Activated CD8-positive, alpha-beta T cell treated with anti-CD3 and anti-CD28 coated beads for 36 hours (primary cell): ENCODE results near the gene CAMTA1. TPM values are rescaled to one million over a fixed set of nuclear protein-coding genes. Genes with fewer than 3 reads are reported as not detected.

Experiments used
- ATAC-seq: fragments of 200-7000 bp; cut with Tn5 transposase; one replicate; pipeline ENCODE4 v1.10.0; 2021; ENCODE audit warnings: mild to moderate bottlenecking, moderate library complexity
- CTCF ChIA-PET: fragments of 350-600 bp; sonication (Branson Sonifier 250); formaldehyde crosslinking; loops from one replicate; lab custom pipeline; 2021; ENCODE audit warnings: antibody characterized with exemption; lab: Charles Lee
- POLR2A ChIA-PET: fragments of 350-600 bp; sonication (Branson Sonifier 250); formaldehyde crosslinking; loops from one replicate; lab custom pipeline; 2021; ENCODE audit warnings: antibody characterized with exemption; lab: Charles Lee
- DNase-seq: peaks from one replicate; pipeline ENCODE4 v3.0.0-alpha.2; 2020
- H3K27ac Mint-ChIP-seq: one replicate; pipeline ENCODE4 v1.8.0; 2021; ENCODE audit warnings: mild to moderate bottlenecking, mixed read lengths
- H3K27me3 Mint-ChIP-seq: one replicate; pipeline ENCODE4 v1.8.0; 2021; ENCODE audit warnings: mixed read lengths
- H3K36me3 Mint-ChIP-seq: one replicate; pipeline ENCODE4 v1.8.0; 2021; ENCODE audit warnings: low read depth, mixed read lengths
- H3K4me1 Mint-ChIP-seq: one replicate; pipeline ENCODE4 v1.8.0; 2021; ENCODE audit warnings: low read depth, mixed read lengths
- H3K4me3 Mint-ChIP-seq: one replicate; pipeline ENCODE4 v1.8.0; 2021; ENCODE audit warnings: mild to moderate bottlenecking, moderate library complexity, mixed read lengths
- H3K9me3 Mint-ChIP-seq: one replicate; pipeline ENCODE4 v1.8.0; 2021; ENCODE audit warnings: mixed read lengths
- intact Hi-C: fragments of 100-400 bp; cut with micrococcal nuclease; formaldehyde crosslinking; loops from one replicate; pipeline ENCODE4 v1.10.0; 2022
- total RNA-seq, 2 experiments: library from RNA; stranded (reverse); gene quantifications; one replicate each; pipeline ENCODE4 v1.2.3, GENCODE V29; 2021
- TF ChIP-seq, protein P1 (sequence below): fragments of 200-600 bp; IDR thresholded peaks from one replicate; pipeline ENCODE4 v1.8.0; 2022; ENCODE audit warnings: antibody characterized with exemption, mild to moderate bottlenecking

The CAMTA1 gene
- total RNA-seq, 2 experiments from 2014 or later: 67.7 to 70.9 TPM

DNA sequence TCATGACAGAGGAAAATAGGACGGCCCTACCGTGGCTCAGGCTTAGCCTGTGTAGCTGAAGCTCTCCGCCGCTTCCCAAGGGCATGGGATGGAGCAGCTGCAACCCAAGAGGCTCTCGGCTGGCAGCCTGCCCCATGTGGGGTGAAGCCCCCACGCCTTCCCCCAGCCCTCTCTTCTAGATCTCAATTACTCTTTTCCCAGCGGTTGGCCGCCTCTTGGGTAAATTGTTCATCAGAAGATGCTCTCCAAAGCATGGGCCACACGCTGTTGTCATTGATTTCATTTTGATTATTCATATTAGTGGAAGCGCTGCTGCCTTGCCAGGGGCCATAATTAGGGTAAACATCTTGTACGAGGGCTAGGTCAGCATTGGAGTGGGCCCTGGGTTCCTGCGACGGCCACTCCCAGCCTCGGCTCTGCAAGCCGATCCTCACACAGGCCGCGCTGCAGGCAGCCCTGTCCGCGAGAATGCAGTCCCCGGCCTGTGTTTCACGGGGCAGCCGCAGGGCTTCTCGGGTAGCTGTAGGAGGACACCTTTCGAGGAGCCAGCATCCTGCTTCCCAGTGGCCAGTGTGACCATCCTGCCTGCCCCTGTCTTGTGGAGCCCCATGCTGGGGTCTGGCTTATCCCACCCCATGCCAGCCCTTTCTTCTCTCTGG is 871.4 kb downstream of the CAMTA1 start:
- no peaks in the 10 kb centered on the region for H3K4me1 Mint-ChIP-seq
- ChIA-PET POLR2A (no interaction called here), CTCF (no interaction called here)
- no peaks in the 10 kb centered on the region for H3K27me3 Mint-ChIP-seq
- TF ChIP-seq, protein P1, sequence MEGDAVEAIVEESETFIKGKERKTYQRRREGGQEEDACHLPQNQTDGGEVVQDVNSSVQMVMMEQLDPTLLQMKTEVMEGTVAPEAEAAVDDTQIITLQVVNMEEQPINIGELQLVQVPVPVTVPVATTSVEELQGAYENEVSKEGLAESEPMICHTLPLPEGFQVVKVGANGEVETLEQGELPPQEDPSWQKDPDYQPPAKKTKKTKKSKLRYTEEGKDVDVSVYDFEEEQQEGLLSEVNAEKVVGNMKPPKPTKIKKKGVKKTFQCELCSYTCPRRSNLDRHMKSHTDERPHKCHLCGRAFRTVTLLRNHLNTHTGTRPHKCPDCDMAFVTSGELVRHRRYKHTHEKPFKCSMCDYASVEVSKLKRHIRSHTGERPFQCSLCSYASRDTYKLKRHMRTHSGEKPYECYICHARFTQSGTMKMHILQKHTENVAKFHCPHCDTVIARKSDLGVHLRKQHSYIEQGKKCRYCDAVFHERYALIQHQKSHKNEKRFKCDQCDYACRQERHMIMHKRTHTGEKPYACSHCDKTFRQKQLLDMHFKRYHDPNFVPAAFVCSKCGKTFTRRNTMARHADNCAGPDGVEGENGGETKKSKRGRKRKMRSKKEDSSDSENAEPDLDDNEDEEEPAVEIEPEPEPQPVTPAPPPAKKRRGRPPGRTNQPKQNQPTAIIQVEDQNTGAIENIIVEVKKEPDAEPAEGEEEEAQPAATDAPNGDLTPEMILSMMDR: no peak
- H3K9me3 Mint-ChIP-seq: no peaks in the 10 kb centered on the region
- no peak for ATAC-seq
- intact Hi-C loops: no loop called here
- no peak for DNase-seq
- H3K27ac Mint-ChIP-seq: no peak overlapping the region
- no peak overlapping the region for H3K4me3 Mint-ChIP-seq
- H3K36me3 Mint-ChIP-seq: no peaks in the 10 kb centered on the region

DNA sequence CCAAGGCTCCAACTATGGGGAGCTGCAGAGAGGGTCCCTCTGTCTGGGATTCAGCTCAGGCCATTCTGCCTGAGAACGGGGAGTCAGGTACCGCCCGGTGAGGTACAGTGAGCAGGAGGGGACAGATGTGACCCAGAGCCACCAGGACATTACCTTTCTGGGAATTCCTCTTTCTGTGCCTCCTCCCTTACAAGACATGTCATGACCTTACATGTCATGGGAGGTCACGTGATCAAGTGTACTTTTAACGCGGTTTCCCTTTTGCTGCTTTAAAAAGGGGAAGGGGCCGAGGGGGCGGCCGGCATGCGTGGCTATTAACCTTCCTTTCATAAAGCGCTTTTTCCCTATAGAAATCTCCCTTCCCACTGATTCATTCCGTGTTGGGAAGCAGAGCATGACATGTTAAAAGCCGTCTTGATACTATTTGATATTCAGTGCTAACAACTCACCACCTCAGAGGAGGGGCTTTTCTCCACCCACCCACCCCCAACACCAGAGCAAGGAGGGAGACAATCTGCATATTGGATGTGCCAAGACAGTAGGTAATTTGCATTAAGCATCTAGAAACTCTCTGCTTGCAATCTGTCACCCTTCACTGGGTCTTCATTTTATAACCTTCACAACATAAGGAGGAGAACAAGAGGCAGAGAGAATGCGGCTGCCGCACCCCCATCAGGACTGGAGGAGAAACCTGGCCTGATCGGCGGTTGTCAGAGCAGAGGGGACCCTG is 872.2 kb downstream of the CAMTA1 start:
- no peaks in the 10 kb centered on the region for H3K27me3 Mint-ChIP-seq
- ATAC-seq (no peak), DNase-seq (no peak)
- H3K9me3 Mint-ChIP-seq: no peaks in the 10 kb centered on the region
- H3K4me3 Mint-ChIP-seq: no peak overlapping the region
- no peaks in the 10 kb centered on the region for H3K4me1 Mint-ChIP-seq
- intact Hi-C loops: no loop called here
- ChIA-PET POLR2A (no interaction called here), CTCF (interaction anchor here (3.5 kb wide), 1 partner anchor 11 kb away, joined by 17 read pairs; no protein-coding TSS in a partner anchor)
- H3K36me3 Mint-ChIP-seq: no peaks in the 10 kb centered on the region
- no peak overlapping the region for H3K27ac Mint-ChIP-seq
- TF ChIP-seq, protein P1: no peak

DNA sequence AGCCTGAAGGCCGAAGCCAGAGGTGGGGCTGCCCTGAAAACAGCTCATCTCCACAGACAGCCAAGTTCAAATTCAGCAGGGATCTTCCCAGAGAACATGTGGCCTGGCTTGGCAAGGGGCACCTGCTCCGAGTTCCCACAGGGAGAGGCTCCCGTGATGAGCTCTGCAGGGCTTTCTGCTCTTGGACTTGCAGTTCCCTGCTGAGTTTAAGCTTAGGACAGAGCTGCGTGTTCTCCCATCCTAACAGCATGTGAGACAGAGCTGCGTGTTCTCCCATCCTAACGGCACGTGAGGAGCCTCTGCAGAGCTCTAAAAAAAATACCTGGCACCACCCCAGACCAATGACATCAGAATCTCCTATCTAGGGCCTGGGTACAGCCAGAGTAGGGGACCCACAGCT is 872.8 kb downstream of the CAMTA1 start:
- no peaks in the 10 kb centered on the region for H3K27me3 Mint-ChIP-seq
- no peak for DNase-seq
- H3K36me3 Mint-ChIP-seq: no peaks in the 10 kb centered on the region
- ChIA-PET CTCF (interaction anchor here (3.5 kb wide), 1 partner anchor 10 kb away, joined by 17 read pairs; no protein-coding TSS in a partner anchor), POLR2A (no interaction called here)
- H3K27ac Mint-ChIP-seq: no peak overlapping the region
- no peak overlapping the region for H3K4me3 Mint-ChIP-seq
- no peaks in the 10 kb centered on the region for H3K4me1 Mint-ChIP-seq
- ATAC-seq: no peak
- intact Hi-C loops: no loop called here
- TF ChIP-seq, protein P1: no peak
- no peaks in the 10 kb centered on the region for H3K9me3 Mint-ChIP-seq

DNA sequence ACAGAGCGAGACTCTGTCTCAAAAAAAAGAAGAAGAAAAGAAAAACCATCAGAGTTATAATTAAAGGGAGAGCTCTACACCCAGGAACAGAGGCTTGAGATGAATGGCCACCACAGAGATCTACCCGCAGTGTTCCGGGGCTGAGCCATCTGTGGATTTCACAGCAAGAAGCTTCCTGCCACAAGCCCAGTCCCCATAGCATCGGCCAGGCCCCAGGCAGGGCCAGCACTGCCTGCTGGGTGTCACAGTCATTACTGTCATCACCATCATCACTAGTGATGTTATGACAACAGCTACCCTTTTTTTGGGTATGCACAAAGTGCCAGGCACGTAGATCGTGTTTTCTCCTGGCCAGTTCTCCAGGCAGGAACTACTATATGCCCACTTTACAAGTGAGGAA is 874.3 kb downstream of the CAMTA1 start:
- intact Hi-C loops: no loop called here
- CTCF ChIA-PET: interaction anchor here (3.5 kb wide), 1 partner anchor 9 kb away, joined by 17 read pairs; no protein-coding TSS in a partner anchor
- Mint-ChIP-seq H3K9me3 (no peaks in the 10 kb centered on the region), H3K27me3 (no peaks in the 10 kb centered on the region), H3K27ac (no peak overlapping the region), H3K36me3 (no peaks in the 10 kb centered on the region), H3K4me3 (no peak overlapping the region), H3K4me1 (no peaks in the 10 kb centered on the region)
- no peak for ATAC-seq
- TF ChIP-seq, protein P1: no peak
- POLR2A ChIA-PET: interaction anchor here (0.6 kb wide), 1 partner anchor 237 kb away, joined by 3 read pairs; no protein-coding TSS in a partner anchor
- no peak for DNase-seq
